HepG2 (cell line): ENCODE results near the gene CAPZB. TPM values are rescaled to one million over a fixed set of nuclear protein-coding genes. Genes with fewer than 3 reads are reported as not detected.
A peak's percentile ranks its signal among the peaks of the same experiment; 100 is the strongest.
"Not testable (repeated sequence)": the region's sequence is repeated elsewhere in the genome, so short reads cannot be mapped to it uniquely, and the experiment has no call there.

Experiments used
- ATAC-seq: fragments of 200-7000 bp; cut with Tn5 transposase; 3 replicates; pipeline ENCODE4 v1.9.1; 2020; ENCODE audit warnings: mild to moderate bottlenecking, moderate library complexity
- BruUV-seq: library from RNA; stranded (reverse); fragments of 400-500 nt; replicated peaks from 2 replicates; lab custom pipeline; 2021; lab: Mats Ljungman, UMichigan
- CTCF ChIA-PET: fragments of 300-600 bp; formaldehyde crosslinking; extraction: SDS; loops from one replicate; lab custom pipeline; 2021; ENCODE audit warnings: low total read pairs, inconsistent platforms, low intra/inter-chr PET ratio; lab: Yijun Ruan, JAX
- POLR2A ChIA-PET: fragments of 350-600 bp; sonication (Branson Sonifier 250); formaldehyde crosslinking; loops from one replicate; lab custom pipeline; 2020; ENCODE audit warnings: antibody characterized with exemption, inconsistent platforms; lab: Yijun Ruan, JAX
- DNase-seq: peaks from one replicate; pipeline ENCODE4 v3.0.0-alpha.2; 2015; ENCODE audit warnings: low spot score
- FAIRE-seq: peaks from 3 replicates; lab custom pipeline; 2011; peaks lifted over from hg19 to GRCh38; lab: Jason Lieb, UNC
- H2AFZ ChIP-seq: one replicate; pipeline ENCODE4 v1.6.1; 2011; ENCODE audit warnings: low read length, inconsistent platforms
- H3K27ac ChIP-seq: fragments of 300-600 bp; 3 replicates; pipeline ENCODE4 v1.8.0; 2011; ENCODE audit warnings: mixed run types, mild to moderate bottlenecking, mixed read lengths, low read length, inconsistent platforms; ENCODE audit not compliant: insufficient read depth; ENCODE audit errors: extremely low read length
- H3K27me3 ChIP-seq, 2 experiments: fragments of 200-600 bp in 1 of 2; 2 replicates in 1 of 2; 3 replicates in 1 of 2; pipeline versions ENCODE4 v1.6.0 to v1.8.0; 2011; ENCODE audit warnings: low read length in 2 of 2, mild to moderate bottlenecking in 2 of 2, moderate library complexity in 2 of 2, inconsistent platforms in 1 of 2; ENCODE audit not compliant: insufficient read depth in 2 of 2, control insufficient read depth in 1 of 2
- H3K36me3 ChIP-seq, 2 experiments: fragments of 200-600 bp in 1 of 2; replicated peaks in 1 of 2; 2 replicates in 1 of 2; 3 replicates in 1 of 2; pipeline versions ENCODE4 v1.5.1 to v1.8.0; 2011; ENCODE audit warnings: low read length in 2 of 2, inconsistent platforms in 1 of 2; ENCODE audit not compliant: insufficient read depth in 2 of 2, control insufficient read depth in 1 of 2
- H3K4me1 ChIP-seq: 2 replicates; pipeline ENCODE4 v1.5.1; 2012; ENCODE audit warnings: low read length, inconsistent platforms; ENCODE audit not compliant: insufficient read depth
- H3K4me2 ChIP-seq: 2 replicates; pipeline ENCODE4 v1.6.0; 2011; ENCODE audit warnings: low read depth, low read length, inconsistent platforms
- H3K4me3 ChIP-seq, 3 experiments: fragments of 200-600 bp in 1 of 3; sonication (generic), shearing (Covaris generic) in 1 of 3; replicated peaks in 1 of 3; 2 replicates each; pipeline ENCODE4 v1.5.1; 2011 to 2016; ENCODE audit warnings: low read length in 3 of 3, inconsistent platforms in 2 of 3, low read depth in 2 of 3, mild to moderate bottlenecking in 2 of 3, control low read depth in 1 of 3, mixed read lengths in 1 of 3; ENCODE audit not compliant: insufficient read depth in 1 of 3
- H3K79me2 ChIP-seq: one replicate; pipeline ENCODE4 v1.6.1; 2011; ENCODE audit warnings: low read length, inconsistent platforms; ENCODE audit not compliant: insufficient read depth
- H3K9ac ChIP-seq: 2 replicates; pipeline ENCODE4 v1.6.0; 2011; ENCODE audit warnings: mild to moderate bottlenecking, low read depth, low read length, inconsistent platforms; ENCODE audit not compliant: insufficient read depth
- H3K9me3 ChIP-seq: 2 replicates; pipeline ENCODE4 v1.5.1; 2012; ENCODE audit warnings: mild to moderate bottlenecking, low read length
- H4K20me1 ChIP-seq: 2 replicates; pipeline ENCODE4 v1.6.0; 2011; ENCODE audit warnings: inconsistent platforms, mild to moderate bottlenecking, low read length, moderate library complexity; ENCODE audit not compliant: insufficient read depth
- HNRNPH1 ChIP-seq: fragments of 200-400 bp; formaldehyde crosslinking; optimal IDR thresholded peaks from 2 replicates; pipeline ENCODE3; 2017; ENCODE audit warnings: mild to moderate bottlenecking, low read depth, low read length
- MAF1 ChIP-seq: sonication (generic); formaldehyde crosslinking; IDR thresholded peaks from 2 replicates; pipeline ENCODE4 v1.5.0; 2020; ENCODE audit warnings: missing genetic modification reagents, borderline replicate concordance
- PLRG1 ChIP-seq: fragments of 450-650 bp; conservative IDR thresholded peaks from 2 replicates; pipeline ENCODE4 v1.6.1; 2016
- ZKSCAN8 ChIP-seq: IDR thresholded peaks from 2 replicates; pipeline ENCODE4 v1.6.1; 2016; ENCODE audit warnings: borderline replicate concordance, missing genetic modification reagents, missing compliant biosample characterization
- ZMAT3 ChIP-seq: sonication (generic); formaldehyde crosslinking; conservative IDR thresholded peaks from 2 replicates; pipeline ENCODE4 v1.7.0; 2021; ENCODE audit warnings: missing genetic modification reagents
- ZNF335 ChIP-seq: sonication (generic); formaldehyde crosslinking; IDR thresholded peaks from 2 replicates; pipeline ENCODE4 v1.4.0; 2020; ENCODE audit warnings: missing genetic modification reagents
- ZNF589 ChIP-seq: sonication (generic); formaldehyde crosslinking; conservative IDR thresholded peaks from 2 replicates; pipeline ENCODE4 v1.8.0; 2022; ENCODE audit warnings: mild to moderate bottlenecking, moderate library complexity, missing genetic modification reagents
- WGBS: methylation state at CpG from one replicate; pipeline ENCODE4 v1.1.6; 2017; ENCODE audit warnings: low lambda C conversion rate; 5-methylcytosine and 5-hydroxymethylcytosine counted together
- in situ Hi-C: cut with HindIII; loops from 2 replicates; pipeline ENCODE4 v1.10.0; 2017; ENCODE audit warnings: low pct_unique_long_range_greater_than_20kb; ENCODE audit not compliant: extremely low pct_ligation_motif_present
- intact Hi-C: fragments of 100-400 bp; cut with micrococcal nuclease; formaldehyde crosslinking; loops from one replicate; pipeline ENCODE4 v1.10.0; 2022; ENCODE audit not compliant: unreplicated experiment
- polyA plus RNA-seq, 8 experiments: library from polyadenylated mRNA; depleted of rRNA in 3 of 8; stranded (reverse) in 7 of 8; unstranded in 1 of 8; fragments of >200 nt; fragmentation: Illumina TruSeq in 4 of 8; extraction: Trizol in 4 of 8; gene quantifications; 2 replicates each; pipeline versions ENCODE4 v1.2.1 to v1.2.3, GENCODE V29; 2011 to 2016; ENCODE audit warnings: low read depth in 4 of 8, missing spikeins in 1 of 8, mixed read lengths in 1 of 8; ENCODE audit not compliant: insufficient read depth in 1 of 8
- total RNA-seq, 5 experiments: library from RNA; depleted of rRNA; stranded (reverse); fragments of >200 nt; fragmentation: Illumina TruSeq; extraction: Trizol; gene quantifications; 2 replicates each; pipeline ENCODE4 v1.2.3, GENCODE V29; 2016; ENCODE audit warnings: low read depth in 1 of 5
- TF ChIP-seq, protein P1 (sequence below), 2 experiments: fragments of 450-650 bp in 1 of 2; sonication (generic) in 1 of 2; formaldehyde crosslinking; IDR thresholded peaks; 2 replicates each; pipeline versions ENCODE4 v1.5.0 to v1.8.0; 2020 to 2022; ENCODE audit warnings: mild to moderate bottlenecking in 1 of 2, missing genetic modification reagents in 1 of 2
- TF ChIP-seq, protein P2 (sequence below): IDR thresholded peaks from 2 replicates; pipeline ENCODE4 v1.6.1; 2018; ENCODE audit warnings: missing genetic modification reagents
- TF ChIP-seq, protein P3 (sequence below): sonication (generic); formaldehyde crosslinking; IDR thresholded peaks from 2 replicates; pipeline ENCODE4 v1.9.0; 2021; ENCODE audit warnings: missing genetic modification reagents, borderline replicate concordance
- TF ChIP-seq, protein P4 (sequence below): sonication (generic); formaldehyde crosslinking; IDR thresholded peaks from 2 replicates; pipeline ENCODE4 v1.4.0; 2020; ENCODE audit warnings: missing genetic modification reagents

Gene CAPZB
- total and polyA plus RNA-seq, 2 of the 13 experiments (the other 11 are each of a cell fraction or from before 2014, with no cell fraction given): 58.9 to 76.9 TPM

DNA sequence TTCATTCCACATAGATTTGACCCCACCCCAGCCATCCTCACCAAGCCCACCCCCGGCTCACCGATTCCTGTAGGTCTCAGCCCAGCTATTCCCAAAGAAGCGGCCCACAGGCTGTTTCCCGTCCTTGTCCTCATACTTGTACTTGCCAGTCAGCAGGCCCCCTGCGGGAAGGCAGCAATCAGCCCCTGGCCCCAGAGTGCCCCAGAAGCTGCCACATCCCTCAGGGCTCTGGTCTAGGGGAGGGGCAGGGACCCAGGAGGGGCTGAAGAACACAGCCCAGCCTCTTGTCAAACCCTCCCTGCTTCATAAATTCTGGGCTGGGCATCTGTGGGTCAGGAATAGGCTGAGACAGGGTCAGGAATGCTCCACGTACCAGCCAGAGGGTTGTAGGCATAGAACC lies 178.4 kb downstream of the CAPZB start (continued):
- TF ChIP-seq, protein P1, sequence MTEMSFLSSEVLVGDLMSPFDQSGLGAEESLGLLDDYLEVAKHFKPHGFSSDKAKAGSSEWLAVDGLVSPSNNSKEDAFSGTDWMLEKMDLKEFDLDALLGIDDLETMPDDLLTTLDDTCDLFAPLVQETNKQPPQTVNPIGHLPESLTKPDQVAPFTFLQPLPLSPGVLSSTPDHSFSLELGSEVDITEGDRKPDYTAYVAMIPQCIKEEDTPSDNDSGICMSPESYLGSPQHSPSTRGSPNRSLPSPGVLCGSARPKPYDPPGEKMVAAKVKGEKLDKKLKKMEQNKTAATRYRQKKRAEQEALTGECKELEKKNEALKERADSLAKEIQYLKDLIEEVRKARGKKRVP (CRISPR knock-in tag; IDR thresholded peaks at IDR 0.05): no peak
- TF ChIP-seq ZNF335 (CRISPR knock-in tag) (no peak), HNRNPH1 (no peak), PLRG1 (no peak), ZNF589 (no peak)

DNA sequence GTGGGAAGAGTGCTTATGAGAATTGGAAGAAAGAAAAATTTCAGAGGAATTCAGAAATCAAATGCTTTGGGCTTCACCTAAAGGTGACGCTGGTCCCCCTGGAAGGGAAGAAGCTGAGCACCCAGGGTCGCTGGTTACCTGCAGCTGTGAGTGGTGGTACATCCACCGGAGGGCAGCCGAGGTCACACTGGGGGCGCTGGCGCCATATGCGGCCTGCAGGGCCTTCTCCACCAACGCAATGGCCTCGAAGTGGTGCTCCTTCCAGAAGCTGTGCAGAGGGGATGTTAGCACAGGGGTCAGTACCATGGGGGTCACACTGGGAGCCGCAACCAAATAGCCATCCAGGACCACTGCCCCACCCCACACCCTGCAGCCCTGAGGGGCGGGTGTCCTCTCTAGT lies 179.5 kb downstream of the CAPZB start:
- Histone ChIP-seq H3K27ac (no peak overlapping the region), H3K9me3 (no peaks in the 10 kb centered on the region), H3K4me2 (no peak overlapping the region), H2AFZ (no peak overlapping the region), H3K27me3 (no peaks in the 10 kb centered on the region), H3K79me2 (peaks cover 8% of the 10 kb centered on the region), H4K20me1 (no peaks in the 10 kb centered on the region; the same call in 1 of the 2 replicates), H3K36me3 (peaks cover 15 to 61% of the 10 kb centered on the region in 2 experiments), H3K4me1 (peaks cover 28% of the 10 kb centered on the region), H3K9ac (no peak overlapping the region), H3K4me3 (no peak overlapping the region)
- in situ Hi-C loops (no loop called here), intact Hi-C loops (no loop called here)
- POLR2A ChIA-PET: no interaction called here
- CTCF ChIA-PET: no interaction called here
- no peak for TF ChIP-seq ZKSCAN8 (CRISPR knock-in tag)
- no peak for TF ChIP-seq MAF1
- TF ChIP-seq, protein P2, sequence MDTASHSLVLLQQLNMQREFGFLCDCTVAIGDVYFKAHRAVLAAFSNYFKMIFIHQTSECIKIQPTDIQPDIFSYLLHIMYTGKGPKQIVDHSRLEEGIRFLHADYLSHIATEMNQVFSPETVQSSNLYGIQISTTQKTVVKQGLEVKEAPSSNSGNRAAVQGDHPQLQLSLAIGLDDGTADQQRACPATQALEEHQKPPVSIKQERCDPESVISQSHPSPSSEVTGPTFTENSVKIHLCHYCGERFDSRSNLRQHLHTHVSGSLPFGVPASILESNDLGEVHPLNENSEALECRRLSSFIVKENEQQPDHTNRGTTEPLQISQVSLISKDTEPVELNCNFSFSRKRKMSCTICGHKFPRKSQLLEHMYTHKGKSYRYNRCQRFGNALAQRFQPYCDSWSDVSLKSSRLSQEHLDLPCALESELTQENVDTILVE (CRISPR knock-in tag): no peak
- TF ChIP-seq, protein P3, sequence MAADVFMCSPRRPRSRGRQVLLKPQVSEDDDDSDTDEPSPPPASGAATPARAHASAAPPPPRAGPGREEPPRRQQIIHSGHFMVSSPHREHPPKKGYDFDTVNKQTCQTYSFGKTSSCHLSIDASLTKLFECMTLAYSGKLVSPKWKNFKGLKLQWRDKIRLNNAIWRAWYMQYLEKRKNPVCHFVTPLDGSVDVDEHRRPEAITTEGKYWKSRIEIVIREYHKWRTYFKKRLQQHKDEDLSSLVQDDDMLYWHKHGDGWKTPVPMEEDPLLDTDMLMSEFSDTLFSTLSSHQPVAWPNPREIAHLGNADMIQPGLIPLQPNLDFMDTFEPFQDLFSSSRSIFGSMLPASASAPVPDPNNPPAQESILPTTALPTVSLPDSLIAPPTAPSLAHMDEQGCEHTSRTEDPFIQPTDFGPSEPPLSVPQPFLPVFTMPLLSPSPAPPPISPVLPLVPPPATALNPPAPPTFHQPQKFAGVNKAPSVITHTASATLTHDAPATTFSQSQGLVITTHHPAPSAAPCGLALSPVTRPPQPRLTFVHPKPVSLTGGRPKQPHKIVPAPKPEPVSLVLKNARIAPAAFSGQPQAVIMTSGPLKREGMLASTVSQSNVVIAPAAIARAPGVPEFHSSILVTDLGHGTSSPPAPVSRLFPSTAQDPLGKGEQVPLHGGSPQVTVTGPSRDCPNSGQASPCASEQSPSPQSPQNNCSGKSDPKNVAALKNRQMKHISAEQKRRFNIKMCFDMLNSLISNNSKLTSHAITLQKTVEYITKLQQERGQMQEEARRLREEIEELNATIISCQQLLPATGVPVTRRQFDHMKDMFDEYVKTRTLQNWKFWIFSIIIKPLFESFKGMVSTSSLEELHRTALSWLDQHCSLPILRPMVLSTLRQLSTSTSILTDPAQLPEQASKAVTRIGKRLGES: no peak
- no peak for TF ChIP-seq ZMAT3
- TF ChIP-seq, protein P4, sequence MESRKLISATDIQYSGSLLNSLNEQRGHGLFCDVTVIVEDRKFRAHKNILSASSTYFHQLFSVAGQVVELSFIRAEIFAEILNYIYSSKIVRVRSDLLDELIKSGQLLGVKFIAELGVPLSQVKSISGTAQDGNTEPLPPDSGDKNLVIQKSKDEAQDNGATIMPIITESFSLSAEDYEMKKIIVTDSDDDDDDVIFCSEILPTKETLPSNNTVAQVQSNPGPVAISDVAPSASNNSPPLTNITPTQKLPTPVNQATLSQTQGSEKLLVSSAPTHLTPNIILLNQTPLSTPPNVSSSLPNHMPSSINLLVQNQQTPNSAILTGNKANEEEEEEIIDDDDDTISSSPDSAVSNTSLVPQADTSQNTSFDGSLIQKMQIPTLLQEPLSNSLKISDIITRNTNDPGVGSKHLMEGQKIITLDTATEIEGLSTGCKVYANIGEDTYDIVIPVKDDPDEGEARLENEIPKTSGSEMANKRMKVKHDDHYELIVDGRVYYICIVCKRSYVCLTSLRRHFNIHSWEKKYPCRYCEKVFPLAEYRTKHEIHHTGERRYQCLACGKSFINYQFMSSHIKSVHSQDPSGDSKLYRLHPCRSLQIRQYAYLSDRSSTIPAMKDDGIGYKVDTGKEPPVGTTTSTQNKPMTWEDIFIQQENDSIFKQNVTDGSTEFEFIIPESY: peak; percentile 54; the same call in 1 of the 2 replicates
- no peak for ATAC-seq
- 99% methylated on average over 4 of the region's 11 CpGs for whole genome bisulfite sequencing
- FAIRE-seq: no peak
- BruUV-seq: no TSS peak
- no peak for DNase-seq

DNA sequence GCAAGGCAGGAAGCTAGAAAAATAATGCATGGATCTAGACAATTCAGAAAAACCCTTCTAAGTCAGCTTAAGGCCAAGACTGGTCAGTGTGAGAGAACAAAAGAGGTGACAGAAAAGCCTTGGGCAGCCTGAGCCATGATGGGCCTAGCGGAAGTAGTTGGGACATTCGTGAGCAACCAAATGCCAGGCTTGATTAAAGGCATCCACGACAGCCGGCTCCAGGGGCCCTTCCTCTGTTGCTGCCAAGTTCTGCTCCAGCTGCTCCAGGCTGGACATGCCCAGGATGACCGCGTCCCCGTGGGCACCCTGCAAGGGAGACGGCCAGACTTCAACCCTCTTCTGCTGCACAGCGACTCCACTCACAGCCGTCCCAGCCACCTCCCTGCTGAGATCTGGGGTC lies 181.3 kb downstream of the CAPZB start:
- H3K9me3 ChIP-seq, POLR2A ChIA-PET, H4K20me1 ChIP-seq, H3K9ac ChIP-seq, H3K27me3 ChIP-seq, H3K4me3 ChIP-seq, BruUV-seq, CTCF ChIA-PET, H2AFZ ChIP-seq, intact Hi-C loops, FAIRE-seq, ATAC-seq, DNase-seq, H3K4me2 ChIP-seq, in situ Hi-C loops, H3K79me2 ChIP-seq, H3K27ac ChIP-seq: not testable (repeated sequence)
- WGBS: 95% methylated on average over 7 of the region's 10 CpGs
- H3K36me3 ChIP-seq: peaks cover 15 to 59% of the 10 kb centered on the region in 2 experiments
- H3K4me1 ChIP-seq: peaks cover 10% of the 10 kb centered on the region
